Prostate gland (tissue), 2 donors: Measurements from ENCODE around the gene ST6GALNAC3.

Experiments
- CTCF ChIP-seq, 4 experiments: fragments of 200-600 bp in 2 of 4; fragments of 450-650 bp in 2 of 4; sonication (generic) in 2 of 4; IDR thresholded peaks; 1 replicate in 3 of 4; 2 replicates in 1 of 4; pipeline ENCODE4 v1.5.1; 2016 to 2019; ENCODE audit warnings: antibody characterized with exemption in 4 of 4, mild to moderate bottlenecking in 2 of 4, moderate library complexity in 2 of 4
- POLR2A ChIP-seq: fragments of 450-650 bp; IDR thresholded peaks from one replicate; pipeline ENCODE4 v1.6.1; 2016; ENCODE audit warnings: antibody characterized with exemption, mild to moderate bottlenecking
- POLR2AphosphoS5 ChIP-seq: sonication (generic); formaldehyde crosslinking; IDR thresholded peaks from one replicate; pipeline ENCODE4 v1.6.1; 2017; ENCODE audit warnings: antibody characterized with exemption

GRCh38 chr1:76198452-76198851 is 123.9 kb downstream of the ST6GALNAC3 start:
- TF ChIP-seq CTCF (IDR thresholded peaks at IDR 0.05) (no peak), POLR2A (no peak), POLR2AphosphoS5 (no peak)
